Brain pericyte (primary cell): ENCODE data around the gene SCAMP1.
"Not testable (repeated sequence)": the region's sequence is repeated elsewhere in the genome, so short reads cannot be mapped to it uniquely, and the experiment has no call there.

ENCODE experiments used
- DNase-seq: peaks from one replicate; pipeline ENCODE4 v3.0.0-alpha.2; 2012; ENCODE audit warnings: low read depth, low spot score

The SCAMP1 gene, protein sequence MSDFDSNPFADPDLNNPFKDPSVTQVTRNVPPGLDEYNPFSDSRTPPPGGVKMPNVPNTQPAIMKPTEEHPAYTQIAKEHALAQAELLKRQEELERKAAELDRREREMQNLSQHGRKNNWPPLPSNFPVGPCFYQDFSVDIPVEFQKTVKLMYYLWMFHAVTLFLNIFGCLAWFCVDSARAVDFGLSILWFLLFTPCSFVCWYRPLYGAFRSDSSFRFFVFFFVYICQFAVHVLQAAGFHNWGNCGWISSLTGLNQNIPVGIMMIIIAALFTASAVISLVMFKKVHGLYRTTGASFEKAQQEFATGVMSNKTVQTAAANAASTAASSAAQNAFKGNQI

DNA sequence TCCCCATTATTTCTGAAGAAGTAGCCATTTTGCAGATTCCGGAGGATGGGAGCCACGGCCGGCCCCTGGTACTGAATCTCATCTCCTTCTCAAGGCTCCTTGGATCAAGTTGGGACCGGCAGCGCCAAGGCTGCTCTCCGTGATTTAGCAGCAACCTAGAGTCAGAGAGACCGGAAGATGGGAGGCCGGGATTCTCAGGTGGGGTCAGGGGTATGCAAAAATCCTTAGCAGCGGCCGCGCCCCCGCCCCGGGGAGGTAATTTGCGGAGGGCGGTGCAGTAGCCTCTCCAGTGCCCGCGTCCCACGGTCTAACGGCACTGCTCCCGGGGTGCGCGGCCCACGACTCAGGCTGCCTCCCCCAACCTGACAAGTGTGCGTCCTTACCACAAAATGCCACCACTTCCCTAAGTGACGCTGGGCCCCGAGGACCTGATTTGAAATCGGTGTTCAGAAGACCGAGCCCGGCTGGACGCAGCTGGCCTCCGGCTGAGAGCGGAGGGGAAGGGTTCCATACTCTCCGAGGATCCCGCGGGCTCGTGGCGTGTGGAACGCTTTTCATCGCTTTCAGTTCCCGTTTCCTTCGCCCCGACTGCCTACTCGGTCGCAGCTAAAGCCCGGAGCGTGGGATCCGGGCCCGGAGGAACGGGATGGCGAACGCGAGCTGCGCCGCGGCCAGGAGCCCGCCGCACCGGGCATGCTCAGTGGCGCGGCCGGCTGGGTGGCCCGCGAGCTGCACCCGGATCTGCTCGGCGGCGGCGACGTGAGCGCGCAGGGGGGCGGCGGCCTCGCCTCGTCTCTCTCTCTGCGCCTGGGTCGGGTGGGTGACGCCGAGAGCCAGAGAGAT is at the start of gene SCAMP1:
TSS of gene SCAMP1 (plus strand) at position 787 of the 843 bp plus-strand sequence. CDS start at position 842, 55 bp downstream.
- peak; percentile 83 for DNase-seq

DNA sequence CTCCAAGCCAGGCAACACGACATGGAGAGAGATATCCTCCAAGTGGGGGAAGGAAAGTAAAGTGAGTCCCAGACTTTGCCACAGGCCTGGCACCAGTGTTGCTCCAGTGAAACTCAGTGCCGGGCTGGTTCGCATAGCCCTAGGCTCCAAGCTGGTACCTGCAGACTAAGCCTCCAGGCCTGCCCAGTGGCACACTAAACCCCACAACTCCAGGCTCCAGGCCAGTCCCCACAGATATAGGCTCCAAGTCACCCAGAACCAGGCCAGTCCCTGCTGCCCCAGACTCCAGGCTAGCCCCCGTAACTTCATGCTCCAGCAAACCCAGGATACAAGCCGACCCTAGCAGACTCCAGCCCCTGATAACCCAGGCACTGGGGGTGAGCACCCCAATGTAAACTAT is 42.9 kb upstream of the SCAMP1 start:
- DNase-seq: no peak

DNA sequence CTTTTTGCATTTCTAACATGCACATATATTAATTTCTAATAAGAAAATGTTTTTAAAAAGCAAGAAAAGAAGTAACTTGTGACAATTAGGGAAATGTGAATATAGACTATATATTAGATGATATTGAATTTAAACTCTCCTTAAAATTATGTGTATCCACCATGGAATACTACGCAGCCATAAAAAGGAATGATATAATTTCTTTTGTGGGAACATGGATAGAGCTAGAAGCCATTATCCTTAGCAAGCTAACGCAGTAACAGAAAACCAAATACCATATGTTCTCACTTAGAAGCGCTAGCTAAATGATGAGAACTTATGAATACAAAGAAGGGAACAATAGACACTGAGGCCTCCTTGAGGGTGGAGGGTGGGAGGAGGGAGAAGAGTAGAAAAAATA is 42.1 kb upstream of the SCAMP1 start:
- no peak for DNase-seq

DNA sequence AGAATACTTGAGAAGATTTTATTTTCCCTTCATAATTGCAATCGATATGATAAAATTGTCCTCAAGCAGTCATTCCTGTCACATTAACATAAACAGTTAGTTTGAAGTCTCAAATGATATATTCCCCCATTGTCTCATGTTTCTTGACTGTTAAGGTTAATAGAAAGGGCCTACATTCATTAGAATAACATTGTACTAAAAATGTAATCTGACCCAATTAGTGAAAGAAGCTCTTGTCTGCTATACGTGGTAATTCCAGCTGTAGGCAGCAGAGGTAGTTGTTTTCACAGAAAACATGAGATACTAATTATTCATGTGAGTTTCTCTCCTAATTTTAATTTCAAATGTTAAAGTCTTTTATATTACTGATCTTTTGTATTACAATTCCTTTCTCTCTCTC is 40.0 kb upstream of the SCAMP1 start:
- no peak for DNase-seq

DNA sequence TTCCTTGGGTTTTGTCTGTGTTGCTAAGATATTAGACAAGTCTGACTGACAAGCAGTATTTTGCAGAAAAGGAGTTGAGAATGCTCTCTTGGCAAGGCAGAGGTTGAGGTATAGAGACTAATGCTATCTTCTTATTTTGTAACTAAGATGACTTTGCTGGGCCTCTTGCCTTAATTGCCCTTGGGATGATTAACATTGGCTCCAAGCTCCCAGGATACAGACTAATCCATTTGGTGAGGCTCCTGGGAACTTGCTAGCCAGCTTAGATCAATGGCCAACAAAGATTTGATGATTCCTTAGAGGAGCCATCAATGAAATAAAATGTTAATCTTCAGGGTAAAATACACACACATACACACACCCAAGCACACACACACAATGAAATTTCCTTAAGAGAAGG is 37.2 kb upstream of the SCAMP1 start:
- no peak for DNase-seq

DNA sequence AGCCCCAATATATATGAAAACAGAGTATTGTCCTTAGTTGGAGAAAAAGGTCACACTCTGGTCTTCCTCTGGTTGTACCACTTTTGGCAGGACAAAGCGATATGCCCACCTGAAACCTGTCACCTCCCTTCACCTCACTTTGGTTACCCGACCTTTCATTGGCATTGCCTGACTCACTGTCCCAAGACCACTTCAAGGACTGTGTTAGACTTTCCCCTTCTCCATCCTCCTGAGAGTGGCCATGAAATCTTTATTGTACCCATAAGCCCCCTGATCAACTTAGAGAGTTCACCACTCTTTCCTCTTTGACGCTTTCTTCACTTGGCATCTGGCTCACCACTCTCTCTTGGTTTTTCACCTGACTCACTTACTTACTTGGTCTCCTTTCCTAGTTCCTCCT is 33.5 kb upstream of the SCAMP1 start:
- DNase-seq: no peak

DNA sequence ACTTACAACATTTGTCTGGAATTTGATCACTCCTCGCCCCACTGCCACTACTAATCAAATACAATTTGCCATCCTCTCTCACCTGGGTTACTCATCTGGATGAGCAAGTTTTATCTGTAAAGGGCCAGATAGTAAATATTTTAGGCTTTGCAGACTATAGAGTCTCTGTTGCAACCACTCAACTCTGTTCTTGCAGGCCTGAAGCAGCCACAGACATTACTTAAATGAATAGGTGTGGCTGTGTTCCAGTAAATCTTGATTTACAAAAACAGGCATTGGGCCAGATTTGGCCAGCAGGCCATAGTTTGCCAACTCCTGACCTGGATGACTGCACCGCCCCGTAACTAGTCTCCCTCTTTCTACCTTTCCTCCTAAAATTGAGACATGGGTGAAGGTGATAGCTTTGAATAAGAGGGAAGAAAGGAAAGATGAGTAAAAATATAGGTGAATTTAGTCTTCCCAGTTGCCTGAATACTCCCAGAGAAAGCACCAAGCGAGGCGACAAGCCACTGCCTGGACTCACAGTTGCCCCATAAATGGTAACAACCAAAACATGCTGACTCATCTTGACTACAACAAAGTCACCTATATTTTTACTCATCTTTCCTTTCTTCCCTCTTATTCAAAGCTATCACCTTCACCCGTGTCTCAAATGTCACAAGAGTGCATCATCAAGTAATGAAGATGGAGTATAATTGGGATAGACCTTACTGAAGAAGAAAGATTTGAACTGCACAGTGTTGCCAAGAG is 32.5 kb upstream of the SCAMP1 start:
- no peak for DNase-seq

DNA sequence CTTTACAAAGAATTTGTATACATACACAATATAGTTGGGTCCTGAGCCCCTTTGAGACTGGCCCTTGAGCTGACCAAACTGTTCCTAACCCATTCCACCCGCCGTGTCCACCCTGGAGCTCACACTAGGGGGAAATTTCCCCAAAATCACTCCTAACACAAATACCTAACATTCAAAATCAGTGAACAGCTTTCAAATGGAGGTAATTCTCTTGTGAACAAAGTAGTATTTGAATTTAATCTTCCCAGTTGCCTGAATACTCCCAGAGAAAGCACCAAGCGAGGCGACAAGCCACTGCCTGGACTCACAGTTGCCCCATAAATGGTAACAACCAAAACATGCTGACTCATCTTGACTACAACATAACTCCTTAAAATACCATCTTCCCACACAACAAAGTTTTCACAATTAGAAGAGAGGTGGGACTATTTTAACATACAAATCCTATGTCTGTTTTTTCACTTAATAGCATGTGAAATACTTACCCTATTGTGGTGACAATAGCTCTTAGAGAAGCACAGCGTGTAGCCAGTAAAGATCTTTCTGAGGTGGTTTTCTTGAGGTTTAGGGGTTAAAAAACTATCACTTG is 31.7 kb upstream of the SCAMP1 start:
- no peak for DNase-seq

DNA sequence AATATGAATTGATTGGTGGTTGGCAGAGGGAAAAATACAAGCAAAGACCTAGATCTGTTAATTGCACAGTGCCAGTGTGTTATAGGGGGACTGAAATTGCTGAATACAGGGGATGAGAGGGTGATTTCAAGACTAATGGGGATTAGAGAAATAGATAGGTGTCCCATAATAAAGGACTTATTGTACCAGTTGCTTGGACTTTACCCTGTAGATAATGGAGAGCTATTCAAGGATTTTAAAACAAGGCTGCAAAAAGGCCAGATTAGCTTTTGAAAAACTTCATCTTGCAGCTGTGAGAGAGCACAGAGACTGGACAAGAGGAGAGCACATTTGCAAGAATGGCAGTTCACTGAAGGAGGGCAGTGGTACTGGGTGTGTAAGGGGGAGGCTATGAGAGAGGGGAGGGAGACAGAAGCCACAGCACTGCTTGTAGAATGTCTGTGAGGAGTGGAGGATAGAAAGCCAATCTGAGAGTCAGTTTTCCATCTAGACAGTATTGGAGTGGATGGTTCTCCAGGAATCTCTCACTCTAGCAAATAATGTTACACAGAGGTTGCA is 28.8 kb upstream of the SCAMP1 start:
- DNase-seq: no peak

DNA sequence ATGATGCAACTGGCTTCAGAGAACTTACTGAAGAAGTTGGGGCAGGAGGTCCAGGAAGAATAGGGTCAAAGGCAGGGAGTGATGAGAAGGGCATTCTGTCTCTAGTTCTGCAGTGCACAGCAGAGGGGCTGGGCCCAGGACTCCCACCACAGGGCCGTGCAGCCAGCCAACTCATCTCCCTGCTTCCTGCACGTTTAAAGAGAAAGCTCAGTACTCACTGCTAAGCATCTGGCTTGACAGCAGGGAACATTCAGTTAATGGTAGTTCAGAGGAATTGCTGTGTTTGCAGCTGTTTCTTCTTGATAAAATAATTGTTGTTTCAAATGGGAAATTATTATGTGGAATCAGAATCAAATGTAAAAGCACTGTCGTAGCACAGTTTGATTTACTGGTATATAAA is 25.6 kb upstream of the SCAMP1 start:
- no peak for DNase-seq

DNA sequence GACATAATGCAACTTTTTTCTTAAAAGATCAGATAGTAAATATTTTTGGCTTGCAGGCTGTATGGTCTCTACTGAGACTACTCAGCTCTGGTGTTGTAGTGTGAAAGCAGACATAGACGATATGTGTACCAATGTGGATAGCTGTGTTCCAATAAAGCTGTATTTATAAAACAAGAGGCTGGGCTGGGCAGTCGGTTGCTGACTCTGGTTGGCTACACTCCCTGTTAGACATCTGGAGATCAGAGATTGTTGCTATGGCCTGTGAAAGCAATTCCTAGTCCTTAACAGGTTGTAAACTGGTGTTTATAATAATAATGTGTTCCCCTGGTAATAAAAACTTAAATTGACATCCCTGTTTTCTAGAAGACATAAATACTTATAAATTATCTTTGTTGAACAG is 24.4 kb upstream of the SCAMP1 start:
- DNase-seq: no peak

DNA sequence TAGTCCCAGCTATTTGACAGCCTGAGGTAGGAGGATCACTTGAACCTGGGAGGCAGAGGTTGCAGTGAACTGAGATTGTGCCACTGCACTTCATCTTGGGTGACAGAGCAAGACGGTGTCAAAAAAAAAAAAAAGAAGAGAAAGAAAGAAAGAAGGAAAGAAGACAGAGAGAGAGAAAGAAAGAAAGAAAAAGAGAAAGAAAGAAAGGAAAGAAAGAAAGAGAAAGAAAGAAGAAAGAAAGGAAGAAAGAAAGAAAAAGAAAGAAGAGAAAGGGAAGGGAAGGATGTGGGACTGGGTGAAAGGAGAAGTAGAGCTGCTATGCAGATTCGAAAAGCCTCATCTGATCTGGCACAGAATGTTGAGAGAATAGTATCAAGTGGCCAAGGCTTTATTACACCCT is 23.7 kb upstream of the SCAMP1 start:
- no peak for DNase-seq

DNA sequence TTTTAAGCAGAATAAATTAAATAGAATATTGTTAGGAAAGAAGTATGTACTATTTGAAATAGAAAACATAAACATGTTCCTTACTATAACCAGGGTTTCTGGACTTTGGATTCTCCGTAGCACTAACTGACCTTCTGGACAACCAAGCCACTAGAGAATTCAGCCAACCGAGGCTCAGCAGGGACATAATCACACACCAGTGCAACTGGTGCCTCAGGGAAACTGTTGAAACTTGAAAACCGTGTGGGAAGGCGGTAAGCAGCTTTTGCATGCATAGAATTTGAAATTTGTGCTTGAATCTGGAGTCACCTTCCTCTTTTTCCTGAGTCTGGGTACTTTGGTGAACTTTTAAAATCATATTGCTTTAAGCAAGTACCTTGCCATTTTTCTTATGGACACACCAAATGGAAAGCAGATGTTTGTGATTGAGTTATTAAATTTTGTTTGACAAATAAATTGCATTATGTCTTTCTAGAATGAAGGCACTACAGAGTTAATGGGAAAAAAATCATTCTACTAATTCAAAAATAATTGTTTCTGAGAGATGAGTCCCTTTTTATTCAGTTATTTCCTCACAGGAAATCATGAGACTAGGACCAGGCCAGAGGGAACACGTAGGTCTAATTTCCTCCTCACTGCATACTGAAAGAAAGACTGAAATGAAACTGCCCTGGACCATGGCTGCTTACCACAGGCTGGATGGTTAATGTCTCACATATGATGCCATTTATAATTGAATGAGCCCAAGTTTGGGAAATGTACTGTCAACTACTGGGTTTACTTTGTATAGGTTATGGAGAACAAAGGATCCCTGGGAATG is 20.6 kb upstream of the SCAMP1 start:
- DNase-seq: no peak

DNA sequence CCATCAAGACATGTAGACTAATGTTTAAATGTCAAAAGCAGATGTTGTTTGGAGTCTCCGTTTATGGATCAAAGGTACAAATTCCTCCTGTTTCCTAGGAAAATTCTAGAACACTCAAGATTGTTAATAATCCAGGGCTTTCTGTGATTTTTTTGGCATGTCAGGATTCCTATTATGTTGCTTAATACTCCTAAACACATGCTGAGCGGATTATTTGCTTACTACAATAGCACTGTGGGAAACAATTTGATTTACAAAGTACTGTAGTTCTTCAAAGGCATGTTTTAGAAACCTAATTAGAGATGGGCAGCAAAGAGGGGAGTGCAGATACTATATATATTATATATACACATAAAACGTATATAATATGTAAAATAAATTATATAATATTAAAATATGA is 19.0 kb upstream of the SCAMP1 start:
- no peak for DNase-seq

DNA sequence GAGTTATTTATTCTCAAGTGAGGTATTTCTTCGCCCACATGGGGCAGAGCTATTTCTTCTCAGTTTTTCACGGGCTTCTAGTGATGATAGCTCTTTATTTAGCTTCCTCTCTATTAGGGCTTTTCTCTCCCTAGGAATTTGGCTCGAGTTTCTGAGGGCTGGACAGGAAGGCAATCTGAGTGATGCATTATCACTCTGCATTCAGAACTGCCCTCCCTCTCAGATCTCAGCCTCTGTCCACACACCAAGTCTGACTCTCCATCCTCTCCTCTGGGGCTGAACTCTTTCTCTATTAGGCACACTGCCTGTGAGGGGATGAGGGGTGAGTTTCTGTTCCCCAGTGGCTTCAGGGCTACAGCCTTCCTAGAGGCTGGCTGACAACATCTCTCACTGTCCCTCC is 14.9 kb upstream of the SCAMP1 start:
- DNase-seq: no peak

DNA sequence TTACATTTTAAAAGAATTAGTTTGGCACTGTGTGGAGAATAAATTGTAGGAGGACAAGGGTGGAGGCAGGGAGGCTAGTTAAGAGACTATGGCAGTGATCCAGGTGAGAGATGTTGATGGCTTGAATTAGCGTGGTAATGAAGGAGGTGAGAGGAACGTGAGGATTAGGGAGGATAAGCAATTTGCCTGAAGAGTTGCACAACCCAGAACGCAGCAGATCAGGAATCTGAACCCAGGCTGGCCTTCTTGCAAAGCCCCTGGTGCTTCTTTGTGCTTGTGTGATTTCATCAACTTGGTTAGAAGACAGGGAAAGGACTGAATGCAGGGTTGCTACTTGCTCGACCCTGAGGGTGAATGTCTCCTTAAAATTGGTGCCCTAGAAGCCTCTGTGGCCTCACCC is 6.9 kb upstream of the SCAMP1 start:
- no peak for DNase-seq

DNA sequence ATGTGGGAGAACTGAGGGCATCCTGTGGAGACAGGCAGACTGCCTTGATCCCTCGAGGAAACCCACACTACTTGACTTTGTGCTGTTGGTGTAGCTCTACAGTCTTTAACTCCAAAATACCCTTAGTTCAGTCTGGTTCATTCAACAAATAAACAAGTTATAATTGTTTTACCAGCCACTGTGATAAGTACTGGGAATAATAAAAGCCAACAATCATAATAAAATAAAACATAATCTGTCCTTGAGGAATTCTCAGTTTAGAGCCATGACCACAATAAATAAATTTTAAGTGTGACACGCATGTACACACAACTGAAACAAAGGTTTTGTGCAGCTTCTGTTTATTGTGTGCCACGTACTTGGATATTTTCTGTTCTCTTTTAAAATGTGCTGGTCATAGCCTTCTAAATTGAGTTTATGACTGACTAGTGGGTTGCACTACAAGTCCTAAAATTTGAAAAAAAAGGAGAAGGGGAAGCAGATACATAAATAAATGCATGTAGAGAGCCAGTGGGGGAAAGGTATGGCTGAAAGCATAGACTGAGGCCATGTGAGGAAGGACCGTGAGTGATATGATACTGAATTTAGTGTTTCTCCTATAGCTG is 6.2 kb upstream of the SCAMP1 start:
- no peak for DNase-seq

DNA sequence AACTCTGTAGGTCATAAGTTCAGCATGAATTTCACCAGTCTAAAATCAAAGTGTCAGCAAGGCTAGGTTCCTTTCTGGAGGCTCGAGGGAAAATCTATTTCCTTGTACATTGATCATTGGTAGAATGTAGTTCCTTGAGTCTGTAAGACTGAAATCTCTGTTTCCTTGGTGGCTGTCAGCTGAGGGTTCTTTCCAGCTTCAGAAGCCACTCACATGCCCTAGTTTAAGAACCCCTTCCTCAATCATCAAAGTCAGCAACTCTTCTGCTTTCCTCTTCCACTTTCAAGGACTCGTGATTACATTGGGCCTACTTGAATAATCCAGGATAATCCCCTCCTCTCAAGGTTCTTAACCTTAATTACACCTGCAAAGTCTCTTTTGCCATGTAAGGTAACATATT is 4.9 kb upstream of the SCAMP1 start:
- no peak for DNase-seq

DNA sequence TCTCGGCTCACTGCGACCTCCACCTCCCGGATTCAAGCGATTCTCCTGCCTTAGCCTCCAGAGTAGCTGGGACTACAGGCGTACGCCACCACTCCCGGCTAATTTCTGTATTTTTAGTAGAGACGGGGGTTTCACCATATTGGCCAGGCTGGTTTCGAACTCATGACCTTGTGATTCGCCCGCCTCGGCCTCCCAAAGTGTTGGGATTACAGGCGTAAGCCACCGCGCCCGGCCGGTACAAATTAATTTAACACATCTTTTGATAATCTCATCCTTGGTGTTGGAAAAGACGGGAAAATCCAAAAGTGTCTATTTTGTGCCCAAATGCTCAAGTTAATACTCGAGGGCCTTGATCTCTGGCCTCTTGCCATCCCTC is 974 bp upstream of the SCAMP1 start:
- DNase-seq: not testable (repeated sequence)

DNA sequence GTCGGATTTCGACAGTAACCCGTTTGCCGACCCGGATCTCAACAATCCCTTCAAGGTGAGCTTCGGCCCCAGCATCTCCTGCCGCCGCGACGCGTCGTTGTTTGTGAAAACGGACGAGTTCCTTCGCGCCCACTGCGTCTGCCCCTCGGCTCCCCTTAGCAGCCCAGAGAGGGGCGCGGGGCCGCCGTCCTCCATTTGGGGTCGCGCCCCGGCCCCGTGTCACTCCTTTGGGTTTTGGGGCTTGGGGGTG is 182 bp downstream of the SCAMP1 start:
- no peak for DNase-seq
